Activated gamma-delta T cell treated with Interleukin-2 at 50 U/mL for 16 hours (primary cell): Measurements from ENCODE around the gene TRIM65.
A peak's percentile ranks its signal among the peaks of the same experiment; 100 is the strongest.

Experiments used
- DNase-seq: peaks from one replicate; pipeline ENCODE4 v3.0.0-alpha.2; 2020

The TRIM65 gene, protein sequence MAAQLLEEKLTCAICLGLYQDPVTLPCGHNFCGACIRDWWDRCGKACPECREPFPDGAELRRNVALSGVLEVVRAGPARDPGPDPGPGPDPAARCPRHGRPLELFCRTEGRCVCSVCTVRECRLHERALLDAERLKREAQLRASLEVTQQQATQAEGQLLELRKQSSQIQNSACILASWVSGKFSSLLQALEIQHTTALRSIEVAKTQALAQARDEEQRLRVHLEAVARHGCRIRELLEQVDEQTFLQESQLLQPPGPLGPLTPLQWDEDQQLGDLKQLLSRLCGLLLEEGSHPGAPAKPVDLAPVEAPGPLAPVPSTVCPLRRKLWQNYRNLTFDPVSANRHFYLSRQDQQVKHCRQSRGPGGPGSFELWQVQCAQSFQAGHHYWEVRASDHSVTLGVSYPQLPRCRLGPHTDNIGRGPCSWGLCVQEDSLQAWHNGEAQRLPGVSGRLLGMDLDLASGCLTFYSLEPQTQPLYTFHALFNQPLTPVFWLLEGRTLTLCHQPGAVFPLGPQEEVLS

DNA sequence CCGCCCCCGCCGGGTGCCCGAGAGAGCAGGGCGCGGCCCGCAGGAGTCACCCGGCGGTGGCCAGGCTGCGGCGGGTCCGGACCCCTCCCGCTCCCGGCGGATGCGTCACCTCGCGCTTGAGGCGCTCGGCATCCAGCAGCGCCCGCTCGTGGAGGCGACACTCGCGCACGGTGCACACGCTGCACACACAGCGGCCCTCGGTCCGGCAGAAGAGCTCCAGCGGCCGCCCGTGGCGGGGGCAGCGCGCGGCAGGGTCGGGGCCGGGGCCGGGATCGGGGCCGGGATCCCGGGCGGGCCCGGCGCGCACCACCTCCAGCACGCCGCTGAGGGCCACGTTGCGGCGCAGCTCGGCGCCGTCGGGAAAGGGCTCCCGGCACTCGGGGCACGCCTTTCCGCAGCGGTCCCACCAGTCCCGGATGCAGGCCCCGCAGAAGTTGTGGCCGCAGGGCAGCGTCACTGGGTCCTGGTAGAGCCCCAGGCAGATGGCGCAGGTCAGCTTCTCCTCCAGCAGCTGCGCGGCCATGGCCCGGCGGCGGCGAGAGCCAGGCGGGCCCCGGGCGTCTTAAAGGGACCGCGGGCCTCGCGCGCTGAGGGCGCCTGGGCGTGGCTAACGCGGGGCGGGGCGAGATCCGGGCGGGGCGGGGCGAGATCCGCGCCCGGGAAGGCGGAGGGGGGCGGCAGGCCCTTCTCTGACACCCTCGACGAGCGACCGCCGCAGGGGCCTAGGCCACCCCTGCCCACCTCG, at the start of gene TRIM65:
Gene TRIM65, minus strand, starts transcription at position 537 of the 745 bp plus-strand sequence. Its CDS starts 14 bp downstream, at position 523.
- peak; percentile 65 for DNase-seq

DNA sequence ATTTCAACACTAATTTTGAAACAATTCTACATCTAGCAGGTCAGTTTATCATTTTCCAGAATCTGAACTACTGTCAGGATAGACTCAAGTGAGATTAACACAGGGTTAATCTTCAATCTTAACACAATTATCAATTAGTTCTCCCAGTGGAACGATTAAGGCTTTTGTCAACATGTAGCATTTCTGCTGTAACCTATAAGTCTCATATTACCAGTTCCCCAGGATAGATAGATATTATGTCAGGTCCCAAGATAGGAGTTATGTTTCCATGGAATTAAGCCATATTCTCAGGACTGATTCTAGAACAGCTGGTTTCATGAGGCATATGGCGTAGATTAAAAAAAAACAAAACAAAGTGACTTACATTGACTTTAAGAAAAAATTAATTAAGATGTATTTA, 48.5 kb upstream of the TRIM65 start:
- no peak for DNase-seq

GRCh38 chr17:75943491-75943890, 46.7 kb upstream of the TRIM65 start:
- DNase-seq = no peak

DNA sequence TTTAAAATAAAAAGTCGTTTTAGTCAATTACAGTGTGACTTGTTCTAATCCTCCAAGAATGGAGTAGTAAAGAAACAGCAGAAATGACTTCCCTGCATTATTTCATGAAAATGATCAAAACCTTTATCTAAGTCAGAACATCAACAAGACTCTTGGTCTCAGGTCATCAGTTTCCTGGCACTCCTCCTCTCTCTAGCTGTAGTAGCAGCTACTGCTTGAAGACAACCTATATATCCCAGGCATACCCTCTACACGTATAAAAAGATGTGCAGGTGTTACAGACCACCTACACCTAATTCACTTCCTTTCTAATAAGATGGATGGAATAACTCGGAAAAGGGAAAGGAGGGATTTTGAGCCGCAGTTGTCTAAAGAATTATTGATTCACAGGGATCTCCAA, 45.7 kb upstream of the TRIM65 start:
- no peak for DNase-seq

DNA sequence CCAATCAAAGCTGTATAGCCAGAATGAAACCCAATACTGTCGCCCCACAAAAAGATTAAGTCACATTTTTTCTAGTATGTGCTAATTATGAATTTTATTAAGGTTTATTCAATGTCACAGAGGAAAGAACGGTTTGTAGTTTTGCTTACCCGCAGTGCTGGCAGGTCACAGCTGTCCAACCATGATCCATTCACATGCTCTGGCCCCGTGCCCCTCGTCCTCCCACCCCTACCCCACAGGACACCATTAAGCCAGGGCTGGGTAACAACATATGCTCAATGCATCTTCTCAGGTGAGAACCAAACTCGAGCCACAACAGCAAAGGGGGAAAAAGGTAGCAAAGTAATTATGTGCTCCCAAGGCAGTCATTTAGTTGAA, 44.7 kb upstream of the TRIM65 start:
- DNase-seq = no peak

GRCh38 chr17:75940727-75941441, 44.1 kb upstream of the TRIM65 start, which contains the start of gene FBF1:
Gene FBF1, minus strand, starts transcription at chr17:75941042. Its CDS starts 2,893 bp downstream, at chr17:75938149.
- DNase-seq = peak; percentile 83

DNA sequence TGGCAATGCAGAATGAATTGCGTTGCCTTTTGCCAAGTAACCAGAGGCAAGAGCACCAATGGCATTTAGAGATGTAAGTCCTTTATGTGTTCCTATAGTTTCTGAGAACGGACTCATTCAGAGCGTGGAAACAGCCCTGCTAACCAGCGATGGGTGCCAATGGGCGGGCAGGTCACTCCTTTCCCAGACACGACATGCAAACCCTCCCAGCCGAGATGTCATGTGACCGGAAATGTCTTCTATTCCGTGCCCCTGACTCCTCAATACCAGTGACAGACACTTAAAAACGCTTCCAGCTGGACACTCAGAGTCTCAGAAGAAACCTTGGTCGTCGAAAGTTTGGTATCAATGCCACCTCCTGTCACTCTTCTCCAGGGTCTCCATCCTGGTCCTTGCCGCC, 40.9 kb upstream of the TRIM65 start:
- no peak for DNase-seq

- DNase-seq = no peak
These were observed 37.1 kb upstream of the TRIM65 start for GRCh38 chr17:75933808-75934207.

DNA sequence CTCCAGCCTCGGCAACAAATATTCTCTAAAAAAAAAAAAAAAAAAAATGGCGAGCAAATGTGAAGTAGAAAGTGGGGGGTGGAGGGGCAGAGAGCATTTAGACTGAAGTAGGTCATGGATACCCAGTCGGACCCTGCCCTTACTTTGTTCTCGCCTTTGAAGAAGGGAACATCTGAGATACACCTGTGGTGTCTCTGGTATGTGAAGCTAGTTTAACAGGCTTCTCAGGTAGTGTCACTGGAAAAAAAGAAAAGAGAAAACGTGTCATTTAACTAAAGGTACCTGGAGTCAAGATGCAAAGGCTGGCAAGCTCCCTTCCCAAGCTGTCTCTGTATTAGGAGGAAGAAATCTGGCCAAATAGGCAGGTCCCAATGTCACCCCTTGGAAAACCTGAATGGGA, 36.1 kb upstream of the TRIM65 start:
- DNase-seq = no peak

DNA sequence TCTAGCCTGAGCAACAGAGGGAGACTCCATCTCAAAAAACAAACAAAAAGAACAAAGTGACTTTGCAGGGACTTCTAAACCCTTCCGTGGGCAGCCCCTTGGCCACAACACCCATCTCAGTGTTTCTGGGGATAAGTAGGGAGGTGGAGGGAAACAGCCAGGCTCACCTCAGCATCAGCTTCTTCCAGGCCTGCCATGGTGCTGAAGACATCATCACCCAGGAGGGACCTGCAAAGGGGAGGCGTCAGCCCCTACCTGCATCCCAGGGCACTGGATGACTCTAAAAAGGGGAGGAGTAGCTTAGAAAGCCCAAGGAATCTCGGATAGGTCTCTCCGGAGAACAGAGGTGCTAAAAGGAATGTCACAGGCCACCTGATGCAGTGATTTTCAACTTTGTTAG, 34.3 kb upstream of the TRIM65 start:
- no peak for DNase-seq

GRCh38 chr17:75927286-75927922, 30.7 kb upstream of the TRIM65 start:
- no peak for DNase-seq

- no peak for DNase-seq
These were observed 29.7 kb upstream of the TRIM65 start for GRCh38 chr17:75926456-75926855.

- no peak for DNase-seq
These were observed 29.2 kb upstream of the TRIM65 start for GRCh38 chr17:75925912-75926311.

DNA sequence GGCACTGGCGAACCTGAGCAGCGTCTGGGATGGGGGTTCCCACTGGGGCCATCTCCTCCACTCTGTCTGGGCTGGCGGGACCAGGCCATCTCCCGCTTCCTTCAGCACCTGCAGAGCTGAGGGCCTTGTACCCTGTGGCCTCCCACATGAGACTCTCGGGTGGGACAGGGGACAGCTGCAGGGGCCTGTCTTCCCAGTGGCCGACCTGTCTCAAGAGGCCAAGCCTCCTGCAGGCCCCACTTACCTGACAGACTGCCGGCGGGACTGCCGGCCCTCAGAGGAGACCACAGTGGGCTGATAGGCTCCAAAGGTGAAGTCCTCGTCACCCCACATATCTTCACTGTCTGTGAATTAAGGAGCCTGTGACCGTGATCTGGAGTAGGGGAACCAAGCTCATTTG, 28.4 kb upstream of the TRIM65 start:
- DNase-seq = no peak

DNA sequence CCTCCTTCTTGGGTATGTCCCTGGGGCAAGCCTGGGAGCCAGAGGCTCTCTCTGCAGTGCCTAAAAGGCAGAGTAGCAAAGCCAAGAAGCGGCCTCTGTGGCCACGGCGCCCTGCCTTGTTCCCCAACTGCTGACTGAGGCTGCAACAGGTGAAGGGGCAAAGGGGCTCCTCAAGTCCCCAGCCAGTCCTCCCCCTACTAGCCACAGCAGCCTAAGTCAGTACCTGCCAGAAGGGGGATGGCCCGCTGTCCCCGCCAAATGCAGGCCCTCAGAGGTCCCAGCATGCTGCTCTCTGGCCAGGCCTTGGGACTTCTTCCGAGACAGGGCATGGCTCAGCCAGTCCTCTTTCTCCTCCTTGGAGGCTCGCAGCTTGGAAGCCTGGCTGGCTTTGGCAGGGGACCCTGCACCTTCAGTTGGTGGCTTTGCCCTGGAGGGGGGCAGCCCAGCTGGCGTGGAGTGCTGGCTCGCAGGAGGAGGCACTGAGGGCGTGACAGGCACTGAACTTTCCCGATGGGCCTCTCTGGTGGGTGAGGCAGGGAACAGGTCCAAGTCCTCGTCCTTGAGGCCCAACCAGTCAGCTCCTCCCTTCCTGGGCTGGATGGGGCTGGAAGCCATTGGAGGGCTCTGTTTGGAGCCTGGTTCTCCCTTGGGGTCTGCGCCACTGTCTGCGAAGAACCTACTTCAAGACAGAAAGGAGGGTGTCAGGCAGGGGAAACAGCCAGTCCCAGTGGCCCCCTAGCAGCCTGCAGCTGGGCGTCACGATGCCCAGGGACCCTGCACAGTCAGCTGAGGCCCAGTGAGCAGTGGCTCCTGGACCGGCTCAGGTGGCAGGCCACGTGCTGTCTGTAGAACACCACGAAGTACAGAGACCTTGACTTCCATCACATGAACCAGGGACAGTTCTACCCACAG, 26.5 kb upstream of the TRIM65 start:
- DNase-seq = no peak

- no peak for DNase-seq
These were observed 25.6 kb upstream of the TRIM65 start for GRCh38 chr17:75922173-75922961.

GRCh38 chr17:75921596-75921995, 24.8 kb upstream of the TRIM65 start:
- no peak for DNase-seq

- no peak for DNase-seq
These were observed 23.4 kb upstream of the TRIM65 start for GRCh38 chr17:75920045-75920560.

DNA sequence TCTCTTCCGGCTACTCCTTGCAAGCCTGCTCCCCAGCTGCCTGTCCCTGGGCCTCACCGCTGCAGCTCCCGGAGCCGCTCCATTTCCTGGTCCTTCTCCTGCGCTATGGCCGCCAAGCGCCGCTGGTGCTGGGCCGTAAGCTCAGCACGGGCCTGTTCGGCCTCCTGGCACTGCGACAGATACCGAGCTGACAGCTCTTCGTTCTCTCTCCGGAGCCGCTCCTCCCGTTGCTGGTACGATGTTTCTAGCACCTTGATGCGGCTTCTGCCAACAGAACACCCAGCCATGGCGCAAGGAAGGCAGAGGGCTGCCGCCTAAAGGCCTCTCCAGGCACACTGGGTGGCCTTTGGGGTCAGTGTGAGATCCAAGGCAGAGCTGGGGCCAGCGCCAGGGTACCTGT, 22.9 kb upstream of the TRIM65 start:
- DNase-seq = no peak

DNA sequence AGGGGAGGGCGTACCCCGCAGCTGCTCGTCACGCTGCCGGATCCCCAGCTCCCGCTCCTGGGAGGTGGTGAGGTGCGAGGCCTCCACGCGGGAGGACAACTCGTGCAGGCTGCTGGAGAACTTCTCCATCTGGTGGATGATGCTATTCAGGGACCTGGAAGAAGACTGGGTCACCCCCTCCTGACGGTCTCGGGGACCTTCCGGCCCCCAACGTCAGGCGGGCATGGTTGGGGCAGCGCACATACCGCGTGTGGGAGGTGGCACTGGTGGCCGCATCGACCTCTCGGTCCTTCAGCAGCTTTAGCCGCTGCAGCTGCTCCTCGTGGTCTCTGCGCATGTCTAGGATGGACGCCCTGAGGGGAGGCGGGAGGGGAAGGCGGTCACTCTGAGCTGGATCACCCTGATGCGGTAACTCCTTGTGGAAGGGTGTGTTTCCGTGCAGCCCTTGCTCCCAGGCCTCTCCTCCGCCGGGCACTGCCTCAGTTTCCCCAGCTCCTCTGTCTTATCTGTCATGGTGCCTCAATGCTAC, 21.2 kb upstream of the TRIM65 start:
- no peak for DNase-seq
